Spleen (tissue), 11 donors: ENCODE measurements around the gene TUBGCP2. TPM values are rescaled to one million over a fixed set of nuclear protein-coding genes. Genes with fewer than 3 reads are reported as not detected.

Experiments used
- DNase-seq: peaks from one replicate; pipeline ENCODE4 v3.0.0-alpha.2; 2020
- H3K27ac ChIP-seq, 8 donors: fragments of 200-600 bp; sonication (generic) in 7 of 8; 1 replicate in 4 of 8; 2 replicates in 4 of 8; pipeline versions ENCODE4 v1.5.0 to v1.8.0; 2016 to 2021; ENCODE audit warnings: inconsistent platforms in 4 of 8, mild to moderate bottlenecking in 4 of 8, moderate library complexity in 1 of 8
- H3K27me3 ChIP-seq, 7 donors: fragments of 200-600 bp; sonication (generic) in 6 of 7; replicated peaks in 1 of 7; 1 replicate in 4 of 7; 2 replicates in 3 of 7; pipeline versions ENCODE4 v1.5.0 to v1.8.0; 2016 to 2021; ENCODE audit warnings: inconsistent platforms in 3 of 7, mild to moderate bottlenecking in 1 of 7
- H3K36me3 ChIP-seq, 6 donors: fragments of 200-600 bp; sonication (generic) in 5 of 6; 1 replicate in 4 of 6; 2 replicates in 2 of 6; pipeline versions ENCODE4 v1.5.0 to v1.8.0; 2016 to 2021; ENCODE audit warnings: inconsistent platforms in 2 of 6
- H3K4me1 ChIP-seq, 6 donors: fragments of 200-600 bp; sonication (generic) in 5 of 6; 1 replicate in 3 of 6; 2 replicates in 3 of 6; pipeline versions ENCODE4 v1.5.0 to v1.8.0; 2016 to 2021; ENCODE audit warnings: inconsistent platforms in 3 of 6
- H3K4me3 ChIP-seq, 8 donors: fragments of 200-600 bp; sonication (generic) in 7 of 8; 1 replicate in 4 of 8; 2 replicates in 4 of 8; pipeline versions ENCODE4 v1.5.0 to v1.8.0; 2016 to 2021; ENCODE audit warnings: inconsistent platforms in 4 of 8, mild to moderate bottlenecking in 4 of 8, moderate library complexity in 2 of 8
- H3K9me3 ChIP-seq, 8 donors: fragments of 200-600 bp; sonication (generic) in 7 of 8; 1 replicate in 4 of 8; 2 replicates in 4 of 8; pipeline versions ENCODE4 v1.5.0 to v1.8.0; 2016 to 2021; ENCODE audit warnings: inconsistent platforms in 4 of 8
- CTCF ChIP-seq, 11 experiments: fragments of 200-600 bp in 7 of 11; fragments of 450-650 bp in 4 of 11; sonication (generic) in 4 of 11; IDR thresholded peaks in 8 of 11; conservative IDR thresholded peaks in 3 of 11; 1 replicate in 7 of 11; 2 replicates in 4 of 11; pipeline versions ENCODE4 v1.4.0 to v1.8.0; 2016 to 2021; ENCODE audit warnings: antibody characterized with exemption in 11 of 11, inconsistent platforms in 4 of 11, mild to moderate bottlenecking in 1 of 11
- POLR2A ChIP-seq, 3 donors: fragments of 450-650 bp; IDR thresholded peaks; one replicate each; pipeline ENCODE4 v1.5.1; 2017; ENCODE audit warnings: antibody characterized with exemption in 3 of 3, mild to moderate bottlenecking in 1 of 3
- POLR2AphosphoS5 ChIP-seq, 3 donors: sonication (generic); formaldehyde crosslinking; IDR thresholded peaks; one replicate each; pipeline ENCODE4 v1.5.1; 2017; ENCODE audit warnings: antibody characterized with exemption in 3 of 3
- WGBS, 5 donors: extraction: QIAGEN DNeasy Blood & Tissue Kit in 3 of 5; methylation state at CpG; one replicate each; pipeline versions ENCODE4 v1.1.5 to v1.1.7; 2013 to 2018; 5-methylcytosine and 5-hydroxymethylcytosine counted together
- intact Hi-C: fragments of 100-400 bp; cut with DNase I; formaldehyde crosslinking; loops from one replicate; pipeline ENCODE4 v1.15.0; 2023; ENCODE audit warnings: low total_unique reads
- polyA plus RNA-seq, 3 donors: library from polyadenylated mRNA; stranded (reverse); fragments of 200-250 nt; gene quantifications; one replicate each; pipeline ENCODE4 v1.2.1, GENCODE V29; 2013
- total RNA-seq, 7 donors: library from RNA; depleted of rRNA in 3 of 7; stranded (reverse); fragments of >200 nt in 3 of 7; fragmentation: NEBNext Ultra II Directional in 4 of 7; extraction: Animal tissue kit (Norgen Biotek cat#: 25700) in 4 of 7; gene quantifications; one replicate each; pipeline versions ENCODE4 v1.1.0 to v1.2.1, GENCODE V29; 2016 to 2021
- donor health status: healthy with polysubstance abuse.
- donor health status: DM: no; HTN: no; CAD: no; lungs with moderate emphysema.
- donor health status: DM: no; HTN: no; CAD: no.
- donor health status: Bipolar disorder and iron deficiency.
- donor health status: healthy.
- donor health status: DM: no; HTN: no; CAD: no.
- donor health status: DM: yes; HTN: yes; CAD: no.

TUBGCP2 gene
- total and polyA plus RNA-seq, 10 donors = 40.2 to 201 (median 57.6) TPM

DNA sequence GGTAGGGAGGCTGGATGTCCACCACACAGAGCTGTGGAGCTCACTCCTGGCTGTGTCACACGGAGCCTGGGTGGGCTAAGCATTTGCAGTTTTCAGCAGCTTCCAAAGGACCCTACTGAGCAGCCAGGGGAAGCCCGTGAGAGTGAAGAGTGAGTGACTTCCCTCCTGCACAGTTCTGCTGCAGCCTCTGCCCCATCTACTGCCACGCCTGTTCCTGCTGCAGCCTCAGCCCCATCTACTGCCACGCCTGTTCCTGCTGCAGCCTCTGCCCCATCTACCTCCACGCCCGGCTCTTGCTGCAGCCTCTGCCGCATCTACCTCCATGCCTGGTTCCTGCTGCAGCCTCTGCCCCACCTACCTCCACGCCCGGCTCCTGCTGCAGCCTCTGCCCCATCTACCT is 44.2 kb downstream of the TUBGCP2 start:
- no peaks in the 10 kb centered on the region for H3K27me3 ChIP-seq
- no peak for DNase-seq
- H3K27ac ChIP-seq = peak overlapping the region in 4 of 8 donors; percentile 15 to 65 (median 46)
- WGBS, 5 donors = 40 to 59% (median 52%) methylated on average over 6 to 9 of the region's 9 CpGs
- H3K36me3 ChIP-seq = peaks cover 0 to 55% (median 29%) of the 10 kb centered on the region in 6 donors
- no peaks in the 10 kb centered on the region for H3K9me3 ChIP-seq
- intact Hi-C loops = no loop called here
- TF ChIP-seq POLR2AphosphoS5 (IDR thresholded peaks at IDR 0.05) (peak in 1 of 3 donors; percentile 31), CTCF (IDR thresholded peaks at IDR 0.05 in 8 of 11, conservative IDR thresholded peaks at IDR 0.05 in 3 of 11) (no peak), POLR2A (IDR thresholded peaks at IDR 0.05) (no peak)
- H3K4me1 ChIP-seq = peaks cover 5 to 62% (median 41%) of the 10 kb centered on the region in 6 donors
- peak overlapping the region in 1 of 8 donors; percentile 2 for H3K4me3 ChIP-seq

DNA sequence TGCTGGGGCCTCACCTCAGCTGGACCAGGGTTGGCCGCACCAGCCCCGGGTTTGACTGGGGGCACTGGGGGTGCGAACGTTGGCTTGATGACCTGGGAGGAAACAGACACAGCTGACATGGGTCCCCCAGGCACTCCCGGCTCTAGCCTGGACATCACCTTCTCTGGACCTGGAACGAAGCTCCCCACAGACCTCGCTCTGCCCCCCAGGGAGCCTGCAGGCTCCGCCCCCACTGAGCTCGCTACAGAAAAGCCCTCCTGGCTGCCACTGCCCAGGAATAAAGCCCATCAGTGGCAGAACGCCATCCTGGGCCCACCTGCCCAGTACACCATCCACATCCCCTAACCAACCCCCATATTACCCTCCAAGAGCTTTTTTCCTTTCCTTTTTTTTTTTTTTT is 45.0 kb downstream of the TUBGCP2 start:
- WGBS, 5 donors = 85 to 93% (median 89%) methylated on average over 4 to 10 of the region's 10 CpGs
- Histone ChIP-seq H3K27me3 (no peaks in the 10 kb centered on the region), H3K27ac (no peak overlapping the region), H3K9me3 (no peaks in the 10 kb centered on the region), H3K4me1 (peaks cover 13 to 70% (median 49%) of the 10 kb centered on the region in 6 donors), H3K4me3 (no peak overlapping the region), H3K36me3 (peaks cover 0 to 47% (median 21%) of the 10 kb centered on the region in 6 donors)
- intact Hi-C loops = no loop called here
- peak in 1 of 3 donors; percentile 30 for TF ChIP-seq POLR2AphosphoS5 (IDR thresholded peaks at IDR 0.05)
- TF ChIP-seq POLR2A (IDR thresholded peaks at IDR 0.05) = no peak
- no peak for TF ChIP-seq CTCF (IDR thresholded peaks at IDR 0.05 in 8 of 11, conservative IDR thresholded peaks at IDR 0.05 in 3 of 11)
- DNase-seq = no peak

GRCh38 chr10:133262696-133263095 is 46.0 kb downstream of the TUBGCP2 start:
- TF ChIP-seq POLR2AphosphoS5 (IDR thresholded peaks at IDR 0.05) = peak in 1 of 3 donors; percentile 68
- TF ChIP-seq POLR2A (IDR thresholded peaks at IDR 0.05) = no peak
- Histone ChIP-seq H3K27ac (peak overlapping the region in 5 of 8 donors; percentile 41 to 96 (median 94)), H3K9me3 (no peaks in the 10 kb centered on the region), H3K36me3 (peaks cover 0 to 37% (median 11%) of the 10 kb centered on the region in 6 donors), H3K4me1 (peaks cover 23 to 80% (median 59%) of the 10 kb centered on the region in 6 donors), H3K4me3 (peak overlapping the region in 1 of 8 donors; percentile 83), H3K27me3 (no peaks in the 10 kb centered on the region)
- WGBS, 5 donors = 86 to 89% (median 87%) methylated on average over 13 to 14 of the region's 14 CpGs
- intact Hi-C loops = no loop called here
- peak; percentile 89 for DNase-seq

- TF ChIP-seq POLR2A (IDR thresholded peaks at IDR 0.05) = peak in 1 of 3 donors; percentile 32
- TF ChIP-seq CTCF (IDR thresholded peaks at IDR 0.05 in 8 of 11, conservative IDR thresholded peaks at IDR 0.05 in 3 of 11) = no peak
- peak; percentile 64 to 75 (median 72) for TF ChIP-seq POLR2AphosphoS5 (IDR thresholded peaks at IDR 0.05)
- Histone ChIP-seq H3K4me3 (peak overlapping the region; percentile 48 to 83 (median 76)), H3K4me1 (peaks cover 29 to 89% (median 67%) of the 10 kb centered on the region in 6 donors), H3K36me3 (peaks cover 0 to 29% (median 5%) of the 10 kb centered on the region in 6 donors), H3K27me3 (no peaks in the 10 kb centered on the region), H3K9me3 (no peaks in the 10 kb centered on the region), H3K27ac (peak overlapping the region; percentile 74 to 96 (median 88))
- peak; percentile 97 for DNase-seq
- intact Hi-C loops = no loop called here
- WGBS, 5 donors = 0 to 2% (median 1%) methylated on average over 16 to 79 of the region's 79 CpGs
These were observed 46.8 kb downstream of the TUBGCP2 start for GRCh38 chr10:133261726-133262325.
